HFFc6 (cell line): ENCODE measurements around the gene FCMR. TPM values are rescaled to one million over a fixed set of nuclear protein-coding genes. Genes with fewer than 3 reads are reported as not detected.

ENCODE experiments used
- DNase-seq: peaks from one replicate; pipeline ENCODE4 v3.0.0-alpha.2; 2018
- H3K27ac Mint-ChIP-seq: 2 replicates; pipeline ENCODE4 v1.8.0; 2020; ENCODE audit warnings: mild to moderate bottlenecking, mixed read lengths
- H3K27me3 Mint-ChIP-seq: 2 replicates; pipeline ENCODE4 v1.8.0; 2021; ENCODE audit warnings: mild to moderate bottlenecking, moderate library complexity, mixed read lengths; ENCODE audit not compliant: insufficient read depth
- H3K36me3 Mint-ChIP-seq: 2 replicates; pipeline ENCODE4 v1.8.0; 2021; ENCODE audit warnings: low read depth, mixed read lengths
- H3K4me1 Mint-ChIP-seq: 2 replicates; pipeline ENCODE4 v1.8.0; 2020; ENCODE audit warnings: low read depth, mixed read lengths
- H3K4me3 Mint-ChIP-seq: 2 replicates; pipeline ENCODE4 v1.8.0; 2020; ENCODE audit warnings: mild to moderate bottlenecking, moderate library complexity, mixed read lengths
- H3K9me3 Mint-ChIP-seq: 2 replicates; pipeline ENCODE4 v1.8.0; 2020; ENCODE audit warnings: mild to moderate bottlenecking, mixed read lengths
- CTCF ChIP-seq: fragments of 200-600 bp; sonication (generic); IDR thresholded peaks from 2 replicates; pipeline ENCODE4 v1.5.0; 2021; ENCODE audit warnings: antibody characterized with exemption, mild to moderate bottlenecking
- long read RNA-seq: library from polyadenylated mRNA; unstranded; transcript quantifications from one replicate; pipeline ENCODE4 v2.0.0, GENCODE V29; 2019
- total RNA-seq, 6 experiments: library from RNA; stranded (reverse); fragmentation: NEBNext Ultra II Directional; extraction: Animal tissue kit (Norgen Biotek cat#: 25700); gene quantifications; 2 replicates in 1 of 6; 3 replicates in 5 of 6; pipeline ENCODE4 v1.2.3, GENCODE V29; 2021

The FCMR gene, protein sequence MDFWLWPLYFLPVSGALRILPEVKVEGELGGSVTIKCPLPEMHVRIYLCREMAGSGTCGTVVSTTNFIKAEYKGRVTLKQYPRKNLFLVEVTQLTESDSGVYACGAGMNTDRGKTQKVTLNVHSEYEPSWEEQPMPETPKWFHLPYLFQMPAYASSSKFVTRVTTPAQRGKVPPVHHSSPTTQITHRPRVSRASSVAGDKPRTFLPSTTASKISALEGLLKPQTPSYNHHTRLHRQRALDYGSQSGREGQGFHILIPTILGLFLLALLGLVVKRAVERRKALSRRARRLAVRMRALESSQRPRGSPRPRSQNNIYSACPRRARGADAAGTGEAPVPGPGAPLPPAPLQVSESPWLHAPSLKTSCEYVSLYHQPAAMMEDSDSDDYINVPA
- total RNA-seq, result 1 to 10 TPM in 2 of 6 experiments, under 1 TPM in 4; 0.28 to 1.3 (median 0.67) TPM
- long read RNA-seq, result 0 reads

DNA sequence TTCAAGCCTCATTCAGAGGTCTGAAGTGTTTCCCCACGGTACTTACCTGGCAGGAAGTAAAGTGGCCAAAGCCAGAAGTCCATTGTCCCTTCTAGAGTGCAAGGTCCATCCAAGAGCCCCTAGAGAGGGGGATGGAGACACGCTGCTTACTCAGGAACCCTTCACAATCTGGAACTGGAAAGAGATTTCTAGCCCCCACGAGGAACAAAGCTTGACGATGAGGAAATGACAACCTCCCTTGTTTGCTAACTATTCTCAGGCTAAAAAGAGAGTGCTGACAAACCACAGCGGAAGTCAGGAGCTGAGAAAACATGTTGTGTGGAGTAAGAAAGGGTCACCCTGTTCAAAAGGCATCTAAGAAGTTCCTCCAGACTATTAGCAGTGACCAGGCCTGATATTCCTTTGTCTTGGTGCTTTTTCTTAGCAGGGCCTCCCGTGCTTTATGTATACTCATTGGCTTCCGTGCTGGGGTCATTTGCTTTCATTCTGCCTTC is at the start of gene FCMR:
Gene FCMR (minus strand): TSS at position 170 of the 494 bp plus-strand sequence. CDS start 87 bp downstream, at position 83.
- Mint-ChIP-seq H3K27ac (no peak within 1 kb of the TSS), H3K9me3 (no peaks in the 10 kb centered on the region), H3K4me1 (peaks cover 7% of the 10 kb centered on the region; the same call in 1 of the 2 replicates), H3K4me3 (no peak within 1 kb of the TSS), H3K36me3 (no peaks in the 10 kb centered on the region), H3K27me3 (peaks cover 9% of the 10 kb centered on the region)
- no peak for TF ChIP-seq CTCF
- no peak for DNase-seq

DNA sequence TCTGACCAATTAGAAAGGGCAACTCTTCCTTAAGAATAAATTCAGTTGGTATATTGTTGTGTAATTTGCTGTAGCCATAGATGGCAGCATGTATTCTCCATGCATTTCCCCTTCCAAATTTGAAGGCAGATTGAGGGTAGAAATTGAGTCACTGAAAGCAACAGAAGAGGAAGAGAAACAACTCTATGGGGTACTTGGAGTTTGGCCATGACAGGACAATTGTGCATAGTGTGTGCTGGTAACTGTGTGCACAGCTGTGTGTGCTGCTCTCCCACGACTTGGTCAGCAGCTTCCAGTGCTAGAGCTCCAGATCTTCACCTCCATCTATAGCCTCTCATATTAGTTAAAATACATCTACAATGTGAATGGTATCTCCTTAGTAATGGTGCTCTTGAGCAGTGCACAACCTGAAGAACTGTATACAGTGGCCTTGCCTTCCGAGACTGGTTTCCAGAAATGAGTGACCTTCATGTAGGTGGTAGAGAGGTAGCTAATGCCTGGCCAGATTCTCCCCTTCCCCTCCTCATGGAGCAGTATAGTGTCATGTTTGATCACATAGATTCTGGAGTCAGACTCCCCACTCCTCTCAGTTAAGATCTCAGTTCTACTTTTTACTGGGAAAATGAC is 49.4 kb upstream of the FCMR start:
- H3K4me3 Mint-ChIP-seq, result no peak overlapping the region
- H3K27ac Mint-ChIP-seq, result no peak overlapping the region
- peaks cover 40% of the 10 kb centered on the region for H3K27me3 Mint-ChIP-seq
- peaks cover 8% of the 10 kb centered on the region for H3K4me1 Mint-ChIP-seq
- no peak for DNase-seq
- H3K36me3 Mint-ChIP-seq, result no peaks in the 10 kb centered on the region
- H3K9me3 Mint-ChIP-seq, result no peaks in the 10 kb centered on the region
- no peak for TF ChIP-seq CTCF

DNA sequence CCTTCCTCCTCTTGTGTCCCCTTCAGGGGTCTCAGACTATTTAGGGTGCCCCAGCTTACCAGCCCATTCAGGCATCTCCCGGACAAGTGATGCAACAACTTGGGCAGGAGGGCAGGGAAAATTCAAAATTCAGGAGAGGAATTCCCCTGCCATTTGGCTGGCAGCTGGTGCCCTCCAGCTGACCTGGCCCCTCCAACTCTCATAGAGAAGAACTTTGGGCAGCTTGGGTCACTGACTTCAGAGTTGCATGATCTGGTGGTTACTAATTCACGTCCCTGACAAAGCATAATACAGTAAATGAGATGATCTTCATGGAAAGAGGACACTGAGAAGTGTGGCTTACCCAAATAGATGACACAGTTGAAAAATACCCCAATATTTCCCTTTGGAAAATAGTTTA is 48.7 kb upstream of the FCMR start, which contains the start of gene FCAMR:
Gene FCAMR (minus strand): TSS at position 15 of the 400 bp plus-strand sequence. CDS start 335 bp downstream, outside the sequence.
- DNase-seq, result no peak
- no peak for TF ChIP-seq CTCF
- no peaks in the 10 kb centered on the region for H3K36me3 Mint-ChIP-seq
- H3K4me3 Mint-ChIP-seq, result no peak within 1 kb of the TSS
- peaks cover 42% of the 10 kb centered on the region for H3K27me3 Mint-ChIP-seq
- H3K27ac Mint-ChIP-seq, result no peak within 1 kb of the TSS
- no peaks in the 10 kb centered on the region for H3K9me3 Mint-ChIP-seq
- peaks cover 8% of the 10 kb centered on the region for H3K4me1 Mint-ChIP-seq

DNA sequence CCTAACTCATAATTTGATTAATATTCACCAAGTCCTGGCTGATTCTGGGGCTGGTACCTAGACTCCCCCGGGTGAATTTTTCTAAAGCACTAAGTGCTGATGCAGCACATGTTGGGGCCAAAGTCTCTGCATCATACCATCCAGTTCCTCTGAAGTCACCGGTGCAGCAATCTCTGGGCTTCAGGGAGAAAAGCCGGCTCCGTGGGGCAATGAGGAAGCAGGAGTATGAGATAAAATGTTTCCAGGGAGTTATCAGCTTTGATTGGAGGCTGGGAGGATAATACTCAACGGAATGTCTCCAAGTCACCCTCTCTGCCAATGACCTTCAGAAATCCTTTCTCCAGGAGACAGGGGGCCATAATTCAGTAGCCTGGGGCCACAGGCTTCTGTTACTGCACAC is 47.3 kb upstream of the FCMR start:
- H3K4me1 Mint-ChIP-seq, result peaks cover 8% of the 10 kb centered on the region
- no peaks in the 10 kb centered on the region for H3K36me3 Mint-ChIP-seq
- H3K9me3 Mint-ChIP-seq, result no peaks in the 10 kb centered on the region
- no peak for TF ChIP-seq CTCF
- DNase-seq, result no peak
- H3K27ac Mint-ChIP-seq, result no peak overlapping the region
- peaks cover 43% of the 10 kb centered on the region for H3K27me3 Mint-ChIP-seq
- no peak overlapping the region for H3K4me3 Mint-ChIP-seq

DNA sequence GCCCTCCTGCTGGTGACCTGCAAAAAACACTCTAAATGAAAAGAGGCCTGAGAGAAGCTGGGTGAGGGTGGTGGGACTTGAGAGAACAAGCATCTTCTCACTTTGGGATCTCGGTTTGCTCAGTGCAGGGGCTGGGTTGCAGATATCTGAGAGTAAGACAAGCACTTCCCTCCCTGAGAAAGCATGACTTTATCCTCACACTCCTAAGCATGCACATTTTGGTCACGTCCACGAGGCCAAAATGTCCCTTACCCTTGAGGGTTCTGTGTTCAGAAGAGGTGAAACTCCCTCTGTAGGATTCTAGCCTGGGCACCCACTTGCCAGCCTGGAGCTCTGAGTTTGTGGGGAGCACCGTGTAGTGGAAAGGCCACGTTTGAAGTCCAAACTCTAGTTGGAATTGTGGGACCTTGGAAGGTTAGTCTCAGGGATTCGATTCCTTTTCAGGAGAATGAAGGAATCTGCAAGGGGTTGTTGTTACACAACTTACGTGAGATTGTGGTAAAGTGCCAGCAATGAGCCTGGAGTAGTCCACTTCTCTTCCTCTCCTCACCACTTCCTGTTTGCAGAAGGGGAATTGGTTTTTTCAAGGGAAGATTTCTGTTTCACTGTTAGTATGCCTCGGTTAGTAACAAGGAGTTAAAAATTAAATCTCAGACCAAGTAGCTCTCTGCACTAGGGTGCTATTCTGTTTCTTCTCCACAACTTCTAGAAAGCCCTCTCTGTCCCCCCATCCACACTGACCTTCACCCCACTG is 45.5 kb upstream of the FCMR start:
- H3K27me3 Mint-ChIP-seq, result peaks cover 37% of the 10 kb centered on the region
- TF ChIP-seq CTCF, result no peak
- H3K4me1 Mint-ChIP-seq, result peaks cover 16% of the 10 kb centered on the region
- DNase-seq, result no peak
- H3K27ac Mint-ChIP-seq, result no peak overlapping the region
- H3K36me3 Mint-ChIP-seq, result no peaks in the 10 kb centered on the region
- H3K9me3 Mint-ChIP-seq, result no peaks in the 10 kb centered on the region
- no peak overlapping the region for H3K4me3 Mint-ChIP-seq
